Measurements from ENCODE around the gene DLX5.

DNA sequence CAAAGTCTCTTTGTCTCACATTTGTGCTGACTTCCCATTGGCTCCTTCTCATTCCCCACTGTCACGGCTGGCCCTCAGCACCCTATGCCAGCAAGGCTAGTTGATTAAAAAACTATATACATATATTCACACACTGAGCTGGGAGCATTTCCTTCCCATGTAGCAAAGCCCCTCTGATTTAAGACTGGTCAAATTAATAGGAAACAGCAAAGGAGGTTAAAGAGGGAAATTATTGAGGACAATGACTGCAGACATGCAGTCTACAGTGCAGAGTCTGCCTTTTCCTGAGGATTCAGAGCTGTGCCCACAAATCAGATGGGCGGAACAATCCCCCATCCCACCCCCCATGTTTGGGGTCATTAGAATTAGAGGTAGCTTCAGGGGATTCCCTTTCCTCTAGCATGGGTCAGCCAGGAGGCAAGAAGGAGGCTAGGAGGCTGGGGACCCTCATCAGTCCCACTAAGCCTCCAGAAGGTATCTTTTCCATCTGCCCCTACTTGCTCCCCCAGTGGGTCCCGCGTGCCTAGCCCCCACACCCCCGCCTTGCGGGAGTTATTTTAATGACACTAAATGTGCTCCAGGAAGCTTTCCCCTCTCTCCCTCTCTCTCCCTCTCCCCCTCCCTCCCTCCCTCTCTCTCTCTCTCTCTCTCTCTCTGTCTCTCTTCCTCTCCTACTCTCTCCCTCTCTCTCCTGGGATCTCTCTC, 29.1 kb downstream of the DLX5 start:
- TF ChIP-seq ZNF671 (CRISPR knock-in tag; IDR thresholded peaks at IDR 0.05) (no peak), FOXJ3 (CRISPR knock-in tag; IDR thresholded peaks at IDR 0.05; ENCODE audit: borderline replicate concordance) (no peak), SP1 (CRISPR knock-in tag; conservative IDR thresholded peaks at IDR 0.05) (no peak), TP53 (CRISPR knock-in tag; IDR thresholded peaks at IDR 0.05) (no peak), SMAD3 (CRISPR knock-in tag; IDR thresholded peaks at IDR 0.05; ENCODE audit: borderline replicate concordance) (no peak), CREM (CRISPR knock-in tag; IDR thresholded peaks at IDR 0.05) (no peak), NFYB (CRISPR knock-in tag; conservative IDR thresholded peaks at IDR 0.05; ENCODE audit: low read depth) (no peak), RORB (CRISPR knock-in tag; IDR thresholded peaks at IDR 0.05) (no peak), ETV6 (CRISPR knock-in tag; IDR thresholded peaks at IDR 0.05) (no peak)
- TF ChIP-seq, protein P1, sequence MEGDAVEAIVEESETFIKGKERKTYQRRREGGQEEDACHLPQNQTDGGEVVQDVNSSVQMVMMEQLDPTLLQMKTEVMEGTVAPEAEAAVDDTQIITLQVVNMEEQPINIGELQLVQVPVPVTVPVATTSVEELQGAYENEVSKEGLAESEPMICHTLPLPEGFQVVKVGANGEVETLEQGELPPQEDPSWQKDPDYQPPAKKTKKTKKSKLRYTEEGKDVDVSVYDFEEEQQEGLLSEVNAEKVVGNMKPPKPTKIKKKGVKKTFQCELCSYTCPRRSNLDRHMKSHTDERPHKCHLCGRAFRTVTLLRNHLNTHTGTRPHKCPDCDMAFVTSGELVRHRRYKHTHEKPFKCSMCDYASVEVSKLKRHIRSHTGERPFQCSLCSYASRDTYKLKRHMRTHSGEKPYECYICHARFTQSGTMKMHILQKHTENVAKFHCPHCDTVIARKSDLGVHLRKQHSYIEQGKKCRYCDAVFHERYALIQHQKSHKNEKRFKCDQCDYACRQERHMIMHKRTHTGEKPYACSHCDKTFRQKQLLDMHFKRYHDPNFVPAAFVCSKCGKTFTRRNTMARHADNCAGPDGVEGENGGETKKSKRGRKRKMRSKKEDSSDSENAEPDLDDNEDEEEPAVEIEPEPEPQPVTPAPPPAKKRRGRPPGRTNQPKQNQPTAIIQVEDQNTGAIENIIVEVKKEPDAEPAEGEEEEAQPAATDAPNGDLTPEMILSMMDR (IDR thresholded peaks at IDR 0.05) = no peak
